DOHH2 (cell line): ENCODE data around the gene IQSEC1.

Experiments
- H3F3A ChIP-seq: fragments of 200-600 bp; sonication (generic), shearing (Covaris generic); 2 replicates; pipeline ENCODE4 v1.6.0; 2016; ENCODE audit warnings: antibody characterized with exemption, mild to moderate bottlenecking; ENCODE audit not compliant: control insufficient read depth, insufficient read depth
- H3K27ac ChIP-seq: fragments of 200-600 bp; sonication (generic); 2 replicates; pipeline ENCODE4 v1.5.1; 2014; ENCODE audit warnings: low read depth, mild to moderate bottlenecking, low read length, moderate library complexity
- H3K27me3 ChIP-seq: fragments of 200-600 bp; sonication (generic); 2 replicates; pipeline ENCODE4 v1.6.1; 2014; ENCODE audit warnings: mild to moderate bottlenecking, low read length, mixed read lengths; ENCODE audit not compliant: control insufficient read depth
- H3K36me3 ChIP-seq: fragments of 200-600 bp; sonication (generic); 2 replicates; pipeline ENCODE4 v1.6.1; 2014; ENCODE audit warnings: mild to moderate bottlenecking, low read length, moderate library complexity, mixed read lengths; ENCODE audit not compliant: control insufficient read depth
- H3K4me1 ChIP-seq: fragments of 200-600 bp; sonication (generic); 2 replicates; pipeline ENCODE4 v1.6.1; 2014; ENCODE audit warnings: mild to moderate bottlenecking, low read length, mixed read lengths; ENCODE audit not compliant: control insufficient read depth
- H3K4me2 ChIP-seq: fragments of 200-600 bp; sonication (generic); 2 replicates; pipeline ENCODE4 v1.6.0; 2014; ENCODE audit warnings: mild to moderate bottlenecking, low read length, moderate library complexity
- H3K4me3 ChIP-seq: fragments of 200-600 bp; sonication (generic); 2 replicates; pipeline ENCODE4 v1.5.1; 2014; ENCODE audit warnings: mild to moderate bottlenecking, low read length, mixed read lengths
- H3K79me2 ChIP-seq: fragments of 200-600 bp; sonication (generic); 2 replicates; pipeline ENCODE4 v1.6.1; 2014; ENCODE audit warnings: mild to moderate bottlenecking, low read length, mixed read lengths; ENCODE audit not compliant: control insufficient read depth
- H3K9me2 ChIP-seq: fragments of 200-600 bp; sonication (generic); replicated peaks from 2 replicates; pipeline ENCODE4 v1.6.1; 2014; ENCODE audit warnings: mild to moderate bottlenecking, low read length, mixed read lengths; ENCODE audit not compliant: control insufficient read depth
- H3K9me3 ChIP-seq: fragments of 200-600 bp; sonication (generic); 2 replicates; pipeline ENCODE4 v1.6.1; 2014; ENCODE audit warnings: antibody characterized with exemption, low read length, mixed read lengths; ENCODE audit not compliant: control insufficient read depth, insufficient read depth
- H4K20me1 ChIP-seq: fragments of 200-600 bp; sonication (generic); 2 replicates; pipeline ENCODE4 v1.6.0; 2014; ENCODE audit warnings: low read depth, mild to moderate bottlenecking, antibody characterized with exemption, low read length, moderate library complexity; ENCODE audit not compliant: control insufficient read depth, insufficient read depth
- EZH2phosphoT487 ChIP-seq: fragments of 200-600 bp; sonication (generic); IDR thresholded peaks from 2 replicates; pipeline ENCODE4 v1.6.1; 2017; ENCODE audit warnings: borderline replicate concordance, mild to moderate bottlenecking, antibody characterized with exemption, low read length, moderate library complexity, mixed read lengths
- TF ChIP-seq, protein P1 (sequence below): fragments of 200-600 bp; sonication (generic); IDR thresholded peaks from one replicate; pipeline ENCODE4 v1.5.1; 2014; ENCODE audit warnings: antibody characterized with exemption, mild to moderate bottlenecking, low read depth, low read length; ENCODE audit not compliant: poor library complexity, severe bottlenecking

IQSEC1 gene

DNA sequence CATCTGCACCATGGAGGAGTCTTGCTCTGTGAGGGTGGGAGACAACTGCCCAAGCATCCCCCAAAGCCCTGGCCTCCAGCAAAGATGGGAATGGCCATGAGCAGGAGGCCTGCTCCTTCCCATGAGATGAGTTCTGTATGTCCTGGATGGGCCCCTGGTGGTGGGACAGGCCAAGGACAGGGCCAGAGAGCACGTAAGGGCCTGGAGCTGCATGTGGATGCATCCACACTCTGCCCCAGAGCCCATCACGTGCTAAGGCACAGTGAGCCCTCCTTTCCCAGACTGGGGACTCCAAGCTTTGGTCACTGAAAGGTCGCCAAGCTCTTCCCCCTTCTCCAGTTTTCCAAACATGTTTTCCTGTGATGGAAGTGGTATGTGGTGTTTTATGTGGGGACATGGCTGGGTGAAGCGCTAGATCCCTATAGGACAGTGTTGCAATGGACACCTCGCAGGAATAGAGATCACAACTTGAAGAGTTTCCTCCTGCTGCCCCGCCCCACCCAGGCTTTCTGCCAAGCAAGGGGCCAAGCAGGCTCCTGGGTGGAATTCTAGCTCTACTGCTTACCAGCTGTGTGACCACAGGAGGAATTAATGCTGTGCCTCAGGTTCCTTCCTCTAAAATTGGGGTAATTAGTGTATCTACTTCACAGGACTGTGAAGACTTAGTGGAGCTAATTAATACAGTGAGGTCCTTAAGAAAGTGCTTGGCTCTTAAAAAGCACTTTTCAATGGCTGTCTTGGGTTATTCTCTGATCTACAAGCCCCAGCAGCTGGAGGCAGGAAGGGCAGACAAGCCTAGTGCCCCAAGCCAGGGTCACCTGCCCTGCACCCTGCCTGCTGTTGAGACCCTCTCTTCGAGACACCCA, 125.5 kb downstream of the IQSEC1 start:
- Histone ChIP-seq H3K79me2 (no peaks in the 10 kb centered on the region), H3K9me3 (no peaks in the 10 kb centered on the region), H3K4me3 (no peak overlapping the region), H3K9me2 (no peaks in the 10 kb centered on the region), H3F3A (no peaks in the 10 kb centered on the region), H3K4me1 (no peaks in the 10 kb centered on the region), H3K27me3 (peaks cover 18% of the 10 kb centered on the region; the same call in 1 of the 2 replicates), H3K4me2 (no peak overlapping the region), H3K36me3 (no peaks in the 10 kb centered on the region), H3K27ac (no peak overlapping the region), H4K20me1 (no peaks in the 10 kb centered on the region)
- no peak for TF ChIP-seq EZH2phosphoT487
- TF ChIP-seq, protein P1, sequence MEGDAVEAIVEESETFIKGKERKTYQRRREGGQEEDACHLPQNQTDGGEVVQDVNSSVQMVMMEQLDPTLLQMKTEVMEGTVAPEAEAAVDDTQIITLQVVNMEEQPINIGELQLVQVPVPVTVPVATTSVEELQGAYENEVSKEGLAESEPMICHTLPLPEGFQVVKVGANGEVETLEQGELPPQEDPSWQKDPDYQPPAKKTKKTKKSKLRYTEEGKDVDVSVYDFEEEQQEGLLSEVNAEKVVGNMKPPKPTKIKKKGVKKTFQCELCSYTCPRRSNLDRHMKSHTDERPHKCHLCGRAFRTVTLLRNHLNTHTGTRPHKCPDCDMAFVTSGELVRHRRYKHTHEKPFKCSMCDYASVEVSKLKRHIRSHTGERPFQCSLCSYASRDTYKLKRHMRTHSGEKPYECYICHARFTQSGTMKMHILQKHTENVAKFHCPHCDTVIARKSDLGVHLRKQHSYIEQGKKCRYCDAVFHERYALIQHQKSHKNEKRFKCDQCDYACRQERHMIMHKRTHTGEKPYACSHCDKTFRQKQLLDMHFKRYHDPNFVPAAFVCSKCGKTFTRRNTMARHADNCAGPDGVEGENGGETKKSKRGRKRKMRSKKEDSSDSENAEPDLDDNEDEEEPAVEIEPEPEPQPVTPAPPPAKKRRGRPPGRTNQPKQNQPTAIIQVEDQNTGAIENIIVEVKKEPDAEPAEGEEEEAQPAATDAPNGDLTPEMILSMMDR = no peak

DNA sequence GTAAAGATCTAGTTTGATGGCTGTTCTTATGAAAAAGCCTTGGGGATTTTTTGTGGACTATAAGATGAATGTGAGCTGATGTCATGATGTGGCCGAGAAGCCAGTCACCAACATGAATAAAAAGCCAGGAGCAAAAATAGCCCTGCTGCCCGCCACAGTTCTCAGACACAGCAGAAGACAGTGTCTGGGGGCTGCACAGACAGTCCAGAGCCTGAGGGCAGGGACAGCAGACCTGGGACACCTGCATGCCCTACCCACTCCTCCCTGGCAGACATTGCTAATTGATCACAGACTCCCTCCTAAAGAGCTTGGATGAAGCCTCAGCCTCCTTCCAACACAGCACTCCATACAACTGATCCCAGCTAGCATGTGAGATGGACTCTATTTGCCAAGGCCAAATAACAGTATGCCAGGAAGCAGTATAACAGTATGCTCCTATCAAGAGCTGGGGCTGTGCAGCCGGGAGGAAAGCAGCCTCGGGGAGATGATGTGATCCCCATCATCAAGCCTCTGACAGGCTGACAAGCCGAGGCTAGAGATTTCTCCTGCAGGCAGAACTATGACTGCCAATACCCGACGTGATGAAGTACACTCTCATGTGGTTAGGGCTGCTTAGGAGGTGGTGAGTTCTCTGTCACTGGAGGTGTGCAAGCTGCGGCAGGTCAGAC, 126.4 kb downstream of the IQSEC1 start:
- Histone ChIP-seq H3K27ac (no peak overlapping the region), H3K4me3 (no peak overlapping the region), H3K79me2 (no peaks in the 10 kb centered on the region), H3F3A (no peaks in the 10 kb centered on the region), H3K4me1 (no peaks in the 10 kb centered on the region), H3K27me3 (peaks cover 18% of the 10 kb centered on the region; the same call in 1 of the 2 replicates), H3K36me3 (no peaks in the 10 kb centered on the region), H3K9me3 (no peaks in the 10 kb centered on the region), H3K4me2 (no peak overlapping the region), H4K20me1 (no peaks in the 10 kb centered on the region), H3K9me2 (no peaks in the 10 kb centered on the region)
- no peak for TF ChIP-seq EZH2phosphoT487
- TF ChIP-seq, protein P1 = no peak

- H3K27me3 ChIP-seq = peaks cover 18% of the 10 kb centered on the region; the same call in 1 of the 2 replicates
- H3K36me3 ChIP-seq = no peaks in the 10 kb centered on the region
- no peak overlapping the region for H3K4me3 ChIP-seq
- no peaks in the 10 kb centered on the region for H3K9me2 ChIP-seq
- no peaks in the 10 kb centered on the region for H3F3A ChIP-seq
- TF ChIP-seq, protein P1 = no peak
- no peak for TF ChIP-seq EZH2phosphoT487
- H3K4me1 ChIP-seq = no peaks in the 10 kb centered on the region
- H3K9me3 ChIP-seq = no peaks in the 10 kb centered on the region
- H3K4me2 ChIP-seq = no peak overlapping the region
- no peaks in the 10 kb centered on the region for H4K20me1 ChIP-seq
- H3K27ac ChIP-seq = no peak overlapping the region
- H3K79me2 ChIP-seq = no peaks in the 10 kb centered on the region
These were observed 127.0 kb downstream of the IQSEC1 start for GRCh38 chr3:12946251-12946648.
